Stimulated activated naive CD4-positive, alpha-beta T cell (primary cell): ENCODE data around the gene SPINK4.

Experiments
- DNase-seq, 6 experiments: peaks; one replicate each; lab custom pipeline; 2025; lab: John Stamatoyannopoulos, UW

The SPINK4 gene

DNA sequence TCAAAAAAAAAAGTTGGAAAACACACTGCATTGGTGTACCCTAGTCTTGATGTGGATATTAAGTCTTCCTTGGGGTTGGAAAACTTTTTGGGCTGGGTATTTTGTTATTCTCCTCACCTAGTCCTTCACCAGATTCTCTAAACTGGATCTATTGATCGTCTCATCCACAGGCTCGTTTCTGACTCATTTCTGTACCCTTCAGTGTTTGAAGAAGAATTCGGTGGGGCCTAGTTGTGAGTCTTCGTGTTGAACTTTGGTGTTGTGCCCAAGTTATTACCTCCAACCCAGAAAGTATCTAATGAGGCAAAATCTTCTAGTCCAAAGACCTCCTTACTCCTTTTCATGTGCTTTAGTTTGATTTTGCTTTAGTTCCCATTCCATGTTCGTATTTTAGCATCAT, 51.9 kb downstream of the SPINK4 start:
- DNase-seq = no peak

DNA sequence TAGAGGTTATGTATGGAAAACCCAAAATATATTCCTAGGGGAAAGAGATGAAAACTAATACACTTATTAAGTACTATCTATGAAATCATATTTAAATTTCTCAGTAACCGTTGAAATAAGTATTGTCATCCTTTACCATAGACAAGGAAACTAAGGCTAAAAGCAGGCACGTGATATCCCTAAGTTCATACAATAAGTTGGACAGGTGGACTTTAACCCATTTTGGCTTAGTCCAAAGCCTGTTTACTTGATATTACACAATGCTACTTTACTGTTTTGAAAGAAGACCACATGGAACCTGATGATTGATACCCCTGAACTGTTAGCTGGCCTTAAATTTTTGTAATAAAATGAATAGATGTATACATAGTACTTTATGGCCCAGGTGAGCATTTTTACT, 53.8 kb downstream of the SPINK4 start:
- DNase-seq = no peak

- no peak for DNase-seq
Observed at GRCh38 chr9:33294670-33295432, 54.9 kb downstream of the SPINK4 start.

- no peak for DNase-seq
Observed at GRCh38 chr9:33295571-33295970, 55.6 kb downstream of the SPINK4 start.

GRCh38 chr9:33297432-33297831, 57.5 kb downstream of the SPINK4 start:
- DNase-seq = no peak
